Measurements from ENCODE around the gene HSD17B3.

- no peak for TF ChIP-seq EZH2phosphoT487 (conservative IDR thresholded peaks at IDR 0.05; ENCODE audit: low read length)
- TF ChIP-seq, protein P1, sequence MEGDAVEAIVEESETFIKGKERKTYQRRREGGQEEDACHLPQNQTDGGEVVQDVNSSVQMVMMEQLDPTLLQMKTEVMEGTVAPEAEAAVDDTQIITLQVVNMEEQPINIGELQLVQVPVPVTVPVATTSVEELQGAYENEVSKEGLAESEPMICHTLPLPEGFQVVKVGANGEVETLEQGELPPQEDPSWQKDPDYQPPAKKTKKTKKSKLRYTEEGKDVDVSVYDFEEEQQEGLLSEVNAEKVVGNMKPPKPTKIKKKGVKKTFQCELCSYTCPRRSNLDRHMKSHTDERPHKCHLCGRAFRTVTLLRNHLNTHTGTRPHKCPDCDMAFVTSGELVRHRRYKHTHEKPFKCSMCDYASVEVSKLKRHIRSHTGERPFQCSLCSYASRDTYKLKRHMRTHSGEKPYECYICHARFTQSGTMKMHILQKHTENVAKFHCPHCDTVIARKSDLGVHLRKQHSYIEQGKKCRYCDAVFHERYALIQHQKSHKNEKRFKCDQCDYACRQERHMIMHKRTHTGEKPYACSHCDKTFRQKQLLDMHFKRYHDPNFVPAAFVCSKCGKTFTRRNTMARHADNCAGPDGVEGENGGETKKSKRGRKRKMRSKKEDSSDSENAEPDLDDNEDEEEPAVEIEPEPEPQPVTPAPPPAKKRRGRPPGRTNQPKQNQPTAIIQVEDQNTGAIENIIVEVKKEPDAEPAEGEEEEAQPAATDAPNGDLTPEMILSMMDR (IDR thresholded peaks at IDR 0.05; ENCODE audit: insufficient read depth, low read length, poor library complexity, severe bottlenecking): no peak
Observed at GRCh38 chr9:96251451-96251850, 50.5 kb downstream of the HSD17B3 start.

Measured in SU-DHL-6 (cell line).